HEK293 (cell line): ENCODE measurements around the gene AEN.
A peak's percentile ranks its signal among the peaks of the same experiment; 100 is the strongest.

ENCODE experiments used
- CTCF ChIA-PET: fragments of 350-600 bp; formaldehyde crosslinking; extraction: SDS; loops from one replicate; lab custom pipeline; 2021; ENCODE audit warnings: antibody characterized with exemption; lab: Yijun Ruan, JAX
- POLR2A ChIA-PET: fragments of 300-600 bp; formaldehyde crosslinking; extraction: SDS; loops from one replicate; lab custom pipeline; 2020; ENCODE audit warnings: antibody characterized with exemption, inconsistent platforms; lab: Yijun Ruan, JAX
- H3K27ac ChIP-seq: fragments of 200-500 bp; sonication (Bioruptor generic); 2 replicates; pipeline ENCODE4 v1.5.1; 2014; ENCODE audit warnings: low read depth, low read length, control low read depth, inconsistent platforms; ENCODE audit errors: extremely low read depth
- H3K36me3 ChIP-seq, 2 experiments: fragments of 200-500 bp in 1 of 2; sonication (Bioruptor generic) in 1 of 2; 1 replicate in 1 of 2; 2 replicates in 1 of 2; pipeline ENCODE4 v1.5.1; 2014 to 2017; ENCODE audit warnings: inconsistent platforms in 2 of 2, low read length in 2 of 2; ENCODE audit not compliant: control insufficient read depth in 2 of 2, insufficient read depth in 1 of 2
- H3K4me1 ChIP-seq: fragments of 200-500 bp; sonication (Bioruptor generic); 2 replicates; pipeline ENCODE4 v1.5.1; 2014; ENCODE audit warnings: mild to moderate bottlenecking, low read length, inconsistent platforms; ENCODE audit not compliant: control insufficient read depth, insufficient read depth
- H3K4me3 ChIP-seq: 2 replicates; pipeline ENCODE4 v1.5.1; 2011; ENCODE audit warnings: low read depth, mild to moderate bottlenecking, control low read depth, low read length, moderate library complexity
- H3K9me3 ChIP-seq: fragments of 200-500 bp; sonication (Bioruptor generic); 2 replicates; pipeline ENCODE4 v1.5.1; 2014; ENCODE audit warnings: low read depth, low read length, inconsistent platforms; ENCODE audit not compliant: control insufficient read depth, insufficient read depth
- GLIS1 ChIP-seq: fragments of 450-650 bp; formaldehyde crosslinking; IDR thresholded peaks from 2 replicates; pipeline ENCODE4 v1.5.1; 2016; ENCODE audit warnings: missing biosample characterization, missing genetic modification characterization
- INSM2 ChIP-seq: fragments of 450-650 bp; formaldehyde crosslinking; IDR thresholded peaks from 2 replicates; pipeline ENCODE4 v1.5.1; 2016; ENCODE audit warnings: missing biosample characterization, missing genetic modification characterization
- KLF9 ChIP-seq: fragments of 450-650 bp; formaldehyde crosslinking; IDR thresholded peaks from 2 replicates; pipeline ENCODE4 v1.5.1; 2016; ENCODE audit warnings: missing biosample characterization, missing genetic modification characterization, low read depth
- MEIS1 ChIP-seq: sonication (generic); formaldehyde crosslinking; IDR thresholded peaks from 2 replicates; pipeline ENCODE4 v1.8.1; 2022; ENCODE audit warnings: missing genetic modification reagents, mild to moderate bottlenecking, borderline replicate concordance
- MYNN ChIP-seq: fragments of 450-650 bp; formaldehyde crosslinking; IDR thresholded peaks from 2 replicates; pipeline ENCODE4 v1.5.1; 2016; ENCODE audit warnings: missing biosample characterization, missing genetic modification characterization, borderline replicate concordance
- PRDM4 ChIP-seq: fragments of 450-650 bp; formaldehyde crosslinking; IDR thresholded peaks from 2 replicates; pipeline ENCODE4 v1.5.1; 2017; ENCODE audit warnings: missing biosample characterization, missing genetic modification characterization
- SCRT2 ChIP-seq: fragments of 450-650 bp; formaldehyde crosslinking; IDR thresholded peaks from 2 replicates; pipeline ENCODE4 v1.5.1; 2016; ENCODE audit warnings: missing biosample characterization, missing genetic modification characterization
- TCF7L2 ChIP-seq: IDR thresholded peaks from 2 replicates; pipeline ENCODE4 v1.6.1; 2011; ENCODE audit warnings: low read depth, mild to moderate bottlenecking, inconsistent platforms, low read length, moderate library complexity, borderline replicate concordance
- ZNF155 ChIP-seq: fragments of 450-650 bp; formaldehyde crosslinking; IDR thresholded peaks from 2 replicates; pipeline ENCODE4 v1.5.1; 2016; ENCODE audit warnings: missing biosample characterization, missing genetic modification characterization
- ZNF157 ChIP-seq: fragments of 450-650 bp; formaldehyde crosslinking; IDR thresholded peaks from 2 replicates; pipeline ENCODE4 v1.5.1; 2016; ENCODE audit warnings: missing biosample characterization, missing genetic modification characterization
- ZNF169 ChIP-seq: fragments of 450-650 bp; formaldehyde crosslinking; IDR thresholded peaks from 2 replicates; pipeline ENCODE4 v1.5.1; 2016; ENCODE audit warnings: missing biosample characterization, missing genetic modification characterization
- ZNF501 ChIP-seq: fragments of 450-650 bp; formaldehyde crosslinking; IDR thresholded peaks from 2 replicates; pipeline ENCODE4 v1.5.1; 2016; ENCODE audit warnings: missing biosample characterization, missing genetic modification characterization
- ZNF561 ChIP-seq: fragments of 450-650 bp; IDR thresholded peaks from 2 replicates; pipeline ENCODE4 v1.5.1; 2018; ENCODE audit warnings: missing biosample characterization, missing genetic modification characterization, borderline replicate concordance
- ZNF596 ChIP-seq: fragments of 450-650 bp; IDR thresholded peaks from 2 replicates; pipeline ENCODE4 v1.5.0; 2018; ENCODE audit warnings: missing biosample characterization, mild to moderate bottlenecking, missing genetic modification characterization, moderate library complexity
- ZNF670 ChIP-seq: fragments of 450-650 bp; formaldehyde crosslinking; IDR thresholded peaks from 2 replicates; pipeline ENCODE4 v1.5.1; 2016; ENCODE audit warnings: missing biosample characterization, missing genetic modification characterization, low read depth
- ZNF677 ChIP-seq: fragments of 450-650 bp; IDR thresholded peaks from 2 replicates; pipeline ENCODE4 v1.5.0; 2018; ENCODE audit warnings: missing biosample characterization, mild to moderate bottlenecking, missing genetic modification characterization, moderate library complexity
- ZNF747 ChIP-seq: fragments of 450-650 bp; formaldehyde crosslinking; IDR thresholded peaks from 2 replicates; pipeline ENCODE4 v1.5.1; 2016; ENCODE audit warnings: missing biosample characterization, missing genetic modification characterization
- ZNF785 ChIP-seq: fragments of 450-650 bp; formaldehyde crosslinking; IDR thresholded peaks from 2 replicates; pipeline ENCODE4 v1.5.1; 2016; ENCODE audit warnings: missing biosample characterization, missing genetic modification characterization
- ZNF791 ChIP-seq: fragments of 450-650 bp; formaldehyde crosslinking; IDR thresholded peaks from 2 replicates; pipeline ENCODE4 v1.5.1; 2016; ENCODE audit warnings: missing biosample characterization, missing genetic modification characterization
- TF ChIP-seq, protein P1 (sequence below): fragments of 450-650 bp; formaldehyde crosslinking; IDR thresholded peaks from 2 replicates; pipeline ENCODE4 v1.5.1; 2016; ENCODE audit warnings: missing biosample characterization, missing genetic modification characterization
- TF ChIP-seq, protein P2 (sequence below): fragments of 450-650 bp; formaldehyde crosslinking; IDR thresholded peaks from 2 replicates; pipeline ENCODE4 v1.5.1; 2017; ENCODE audit warnings: missing biosample characterization, missing genetic modification characterization

Gene AEN

DNA sequence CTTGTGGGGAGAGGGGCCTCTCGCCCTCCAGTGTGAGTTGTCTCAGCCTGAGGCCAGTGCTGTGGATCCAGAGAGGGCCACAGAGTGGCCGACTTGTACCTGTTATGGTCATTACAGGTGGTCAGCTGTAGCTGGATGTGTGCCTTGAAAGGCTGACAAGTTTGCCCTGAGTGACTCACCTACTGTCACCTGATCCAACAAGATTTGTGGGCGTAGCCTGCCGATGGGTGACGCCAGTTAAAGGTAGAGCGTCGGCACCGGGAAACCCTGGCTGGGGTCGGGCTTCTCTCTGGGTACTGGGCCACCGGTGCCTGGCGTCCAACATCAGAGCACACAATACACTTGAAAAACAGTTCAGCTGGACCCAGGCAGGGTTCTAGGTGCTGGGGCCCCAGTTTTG, 14.9 kb downstream of the AEN start:
- CTCF ChIA-PET, result interaction anchor here (0.7 kb wide), 1 partner anchor 487 kb away, joined by 5 read pairs; no protein-coding TSS in a partner anchor
- peaks cover 6% of the 10 kb centered on the region; the same call in 1 of the 2 replicates for H3K4me1 ChIP-seq

GRCh38 chr15:88636654-88637053, 15.5 kb downstream of the AEN start:
- Histone ChIP-seq H3K4me1 (peaks cover 6% of the 10 kb centered on the region; the same call in 1 of the 2 replicates), H3K36me3 (peaks cover 36% of the 10 kb centered on the region in 2 experiments), H3K4me3 (no peak overlapping the region), H3K27ac (no peak overlapping the region), H3K9me3 (no peaks in the 10 kb centered on the region)
- CTCF ChIA-PET, result no interaction called here
- POLR2A ChIA-PET, result no interaction called here
- TF ChIP-seq ZNF747 (tag by site-specific recombination) (no peak), ZNF785 (tag by site-specific recombination) (no peak), MYNN (tag by site-specific recombination) (no peak), ZNF677 (no peak), ZNF155 (no peak), ZNF169 (tag by site-specific recombination) (no peak), ZNF670 (tag by site-specific recombination) (no peak), ZNF596 (tag by site-specific recombination) (no peak), ZNF791 (tag by site-specific recombination) (no peak), TCF7L2 (no peak), ZNF157 (no peak), ZNF501 (no peak), KLF9 (tag by site-specific recombination) (no peak), PRDM4 (tag by site-specific recombination) (no peak), ZNF561 (no peak), GLIS1 (no peak), MEIS1 (CRISPR knock-in tag) (no peak)
- TF ChIP-seq, protein P1, sequence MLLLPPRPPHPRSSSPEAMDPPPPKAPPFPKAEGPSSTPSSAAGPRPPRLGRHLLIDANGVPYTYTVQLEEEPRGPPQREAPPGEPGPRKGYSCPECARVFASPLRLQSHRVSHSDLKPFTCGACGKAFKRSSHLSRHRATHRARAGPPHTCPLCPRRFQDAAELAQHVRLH (tag by site-specific recombination), result no peak
- TF ChIP-seq, protein P2, sequence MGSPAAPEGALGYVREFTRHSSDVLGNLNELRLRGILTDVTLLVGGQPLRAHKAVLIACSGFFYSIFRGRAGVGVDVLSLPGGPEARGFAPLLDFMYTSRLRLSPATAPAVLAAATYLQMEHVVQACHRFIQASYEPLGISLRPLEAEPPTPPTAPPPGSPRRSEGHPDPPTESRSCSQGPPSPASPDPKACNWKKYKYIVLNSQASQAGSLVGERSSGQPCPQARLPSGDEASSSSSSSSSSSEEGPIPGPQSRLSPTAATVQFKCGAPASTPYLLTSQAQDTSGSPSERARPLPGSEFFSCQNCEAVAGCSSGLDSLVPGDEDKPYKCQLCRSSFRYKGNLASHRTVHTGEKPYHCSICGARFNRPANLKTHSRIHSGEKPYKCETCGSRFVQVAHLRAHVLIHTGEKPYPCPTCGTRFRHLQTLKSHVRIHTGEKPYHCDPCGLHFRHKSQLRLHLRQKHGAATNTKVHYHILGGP (tag by site-specific recombination), result no peak

More for the DNA sequence above, 14.9 kb downstream of the AEN start:
- H3K9me3 ChIP-seq, result no peaks in the 10 kb centered on the region
- H3K36me3 ChIP-seq, result peaks cover 42% of the 10 kb centered on the region in 2 experiments
- H3K4me3 ChIP-seq, result no peak overlapping the region
- no peak overlapping the region for H3K27ac ChIP-seq
- no peak for TF ChIP-seq INSM2
- TF ChIP-seq SCRT2 (tag by site-specific recombination), result peak; percentile 76
- POLR2A ChIA-PET, result no interaction called here
